ENCODE results near the gene SPATA20. TPM values are rescaled to one million over a fixed set of nuclear protein-coding genes. Genes with fewer than 3 reads are reported as not detected.
A peak's percentile ranks its signal among the peaks of the same experiment; 100 is the strongest.

Gene SPATA20
- 35.7 and 50.7 TPM in 2 replicates for total RNA-seq (2014; rRNA removed; shearing (Covaris generic))

GRCh38 chr17:50547035-50547735, at the start of gene SPATA20:
Gene SPATA20, plus strand, starts transcription at chr17:50547174. Its CDS starts 35 bp downstream, at chr17:50547209.
- Histone ChIP-seq H3K36me3 (peaks cover 4% of the 10 kb centered on the region), H3K4me3 (peak within 1 kb of the TSS; percentile 53), H3K27me3 (replicated peaks) (no peaks in the 10 kb centered on the region), H3K4me1 (replicated peaks) (peaks cover 25% of the 10 kb centered on the region), H3K27ac (peak within 1 kb of the TSS; percentile 33), H3K9me3 (replicated peaks) (no peaks in the 10 kb centered on the region)
- DNase-seq (ENCODE audit: low read depth in 1 of 2, low spot score in 2 of 2) = peak; percentile 85 to 96

GRCh38 chr17:50498021-50498874, 48.7 kb upstream of the SPATA20 start:
- Histone ChIP-seq H3K27ac (no peak overlapping the region), H3K36me3 (no peaks in the 10 kb centered on the region), H3K4me3 (no peak overlapping the region), H3K4me1 (replicated peaks) (peaks cover 5% of the 10 kb centered on the region; the same call in 1 of the 2 replicates), H3K27me3 (replicated peaks) (no peaks in the 10 kb centered on the region), H3K9me3 (replicated peaks) (no peaks in the 10 kb centered on the region)
- DNase-seq (ENCODE audit: low read depth in 1 of 2, low spot score in 2 of 2) = no peak

- peaks cover 5% of the 10 kb centered on the region; the same call in 1 of the 2 replicates for H3K4me1 ChIP-seq (replicated peaks)
- H3K27me3 ChIP-seq (replicated peaks) = no peaks in the 10 kb centered on the region
- no peak for DNase-seq (ENCODE audit: low read depth in 1 of 2, low spot score in 2 of 2)
- H3K27ac ChIP-seq = no peak overlapping the region
- H3K36me3 ChIP-seq = no peaks in the 10 kb centered on the region
- no peak overlapping the region for H3K4me3 ChIP-seq
- H3K9me3 ChIP-seq (replicated peaks) = no peaks in the 10 kb centered on the region
Measured at GRCh38 chr17:50499270-50499669, 47.7 kb upstream of the SPATA20 start.

- Histone ChIP-seq H3K27me3 (replicated peaks) (no peaks in the 10 kb centered on the region), H3K36me3 (no peaks in the 10 kb centered on the region), H3K27ac (no peak overlapping the region), H3K9me3 (replicated peaks) (no peaks in the 10 kb centered on the region), H3K4me1 (replicated peaks) (peaks cover 5% of the 10 kb centered on the region; the same call in 1 of the 2 replicates), H3K4me3 (no peak overlapping the region)
- no peak for DNase-seq (ENCODE audit: low read depth in 1 of 2, low spot score in 2 of 2)
Measured at GRCh38 chr17:50499721-50500120, 47.3 kb upstream of the SPATA20 start.

GRCh38 chr17:50501054-50501453, 45.9 kb upstream of the SPATA20 start:
- H3K4me1 ChIP-seq (replicated peaks) = peaks cover 1% of the 10 kb centered on the region; the same call in 1 of the 2 replicates
- H3K9me3 ChIP-seq (replicated peaks) = no peaks in the 10 kb centered on the region
- H3K36me3 ChIP-seq = no peaks in the 10 kb centered on the region
- no peak overlapping the region for H3K4me3 ChIP-seq
- no peak for DNase-seq (ENCODE audit: low read depth in 1 of 2, low spot score in 2 of 2)
- no peak overlapping the region for H3K27ac ChIP-seq
- H3K27me3 ChIP-seq (replicated peaks) = no peaks in the 10 kb centered on the region

- Histone ChIP-seq H3K36me3 (no peaks in the 10 kb centered on the region), H3K9me3 (replicated peaks) (no peaks in the 10 kb centered on the region), H3K27ac (no peak overlapping the region), H3K27me3 (replicated peaks) (peaks cover 8% of the 10 kb centered on the region; the same call in 1 of the 2 replicates), H3K4me3 (no peak overlapping the region), H3K4me1 (replicated peaks) (no peaks in the 10 kb centered on the region)
- no peak for DNase-seq (ENCODE audit: low read depth in 1 of 2, low spot score in 2 of 2)
Measured at GRCh38 chr17:50502301-50502990, 44.5 kb upstream of the SPATA20 start.

GRCh38 chr17:50505591-50506130, 41.3 kb upstream of the SPATA20 start:
- Histone ChIP-seq H3K9me3 (replicated peaks) (no peaks in the 10 kb centered on the region), H3K4me3 (no peak overlapping the region), H3K27me3 (replicated peaks) (peaks cover 12% of the 10 kb centered on the region; the same call in 1 of the 2 replicates), H3K4me1 (replicated peaks) (peaks cover 9% of the 10 kb centered on the region), H3K27ac (no peak overlapping the region), H3K36me3 (no peaks in the 10 kb centered on the region)
- no peak for DNase-seq (ENCODE audit: low read depth in 1 of 2, low spot score in 2 of 2)

- no peak overlapping the region for H3K27ac ChIP-seq
- H3K4me3 ChIP-seq = no peak overlapping the region
- H3K9me3 ChIP-seq (replicated peaks) = no peaks in the 10 kb centered on the region
- peaks cover 9% of the 10 kb centered on the region for H3K4me1 ChIP-seq (replicated peaks)
- H3K27me3 ChIP-seq (replicated peaks) = peaks cover 16% of the 10 kb centered on the region; the same call in 1 of the 2 replicates
- no peaks in the 10 kb centered on the region for H3K36me3 ChIP-seq
- DNase-seq (ENCODE audit: low read depth in 1 of 2, low spot score in 2 of 2) = no peak
Measured at GRCh38 chr17:50506298-50506697, 40.7 kb upstream of the SPATA20 start.

GRCh38 chr17:50507871-50508572, 39.0 kb upstream of the SPATA20 start, which contains the start of gene MYCBPAP:
Gene MYCBPAP, plus strand, starts transcription at chr17:50508439. Its CDS starts 236 bp downstream, at chr17:50508675.
- no peak within 1 kb of the TSS for H3K27ac ChIP-seq
- peak; percentile 22 to 70 for DNase-seq (ENCODE audit: low read depth in 1 of 2, low spot score in 2 of 2)
- no peaks in the 10 kb centered on the region for H3K36me3 ChIP-seq
- H3K4me3 ChIP-seq = peak within 1 kb of the TSS; percentile 36
- H3K4me1 ChIP-seq (replicated peaks) = peaks cover 9% of the 10 kb centered on the region
- no peaks in the 10 kb centered on the region for H3K9me3 ChIP-seq (replicated peaks)
- peaks cover 19% of the 10 kb centered on the region; the same call in 1 of the 2 replicates for H3K27me3 ChIP-seq (replicated peaks)

- Histone ChIP-seq H3K36me3 (no peaks in the 10 kb centered on the region), H3K9me3 (replicated peaks) (no peaks in the 10 kb centered on the region), H3K27me3 (replicated peaks) (peaks cover 19% of the 10 kb centered on the region; the same call in 1 of the 2 replicates), H3K4me1 (replicated peaks) (peaks cover 9% of the 10 kb centered on the region), H3K4me3 (peak overlapping the region; percentile 36), H3K27ac (no peak overlapping the region)
- DNase-seq (ENCODE audit: low read depth in 1 of 2, low spot score in 2 of 2) = no peak
Measured at GRCh38 chr17:50508573-50509460, 38.2 kb upstream of the SPATA20 start.

- Histone ChIP-seq H3K27me3 (replicated peaks) (peaks cover 19% of the 10 kb centered on the region; the same call in 1 of the 2 replicates), H3K36me3 (no peaks in the 10 kb centered on the region), H3K27ac (no peak overlapping the region), H3K4me1 (replicated peaks) (peaks cover 9% of the 10 kb centered on the region), H3K9me3 (replicated peaks) (no peaks in the 10 kb centered on the region), H3K4me3 (no peak overlapping the region)
- no peak for DNase-seq (ENCODE audit: low read depth in 1 of 2, low spot score in 2 of 2)
Measured at GRCh38 chr17:50511058-50511457, 35.9 kb upstream of the SPATA20 start.

- H3K27ac ChIP-seq = no peak overlapping the region
- peaks cover 8% of the 10 kb centered on the region; the same call in 1 of the 2 replicates for H3K27me3 ChIP-seq (replicated peaks)
- H3K4me1 ChIP-seq (replicated peaks) = peaks cover 2% of the 10 kb centered on the region
- no peak overlapping the region for H3K4me3 ChIP-seq
- no peak for DNase-seq (ENCODE audit: low read depth in 1 of 2, low spot score in 2 of 2)
- H3K9me3 ChIP-seq (replicated peaks) = no peaks in the 10 kb centered on the region
- no peaks in the 10 kb centered on the region for H3K36me3 ChIP-seq
Measured at GRCh38 chr17:50513495-50513894, 33.5 kb upstream of the SPATA20 start.
